ENCODE results near the gene POU2F2.

POU2F2 gene

DNA sequence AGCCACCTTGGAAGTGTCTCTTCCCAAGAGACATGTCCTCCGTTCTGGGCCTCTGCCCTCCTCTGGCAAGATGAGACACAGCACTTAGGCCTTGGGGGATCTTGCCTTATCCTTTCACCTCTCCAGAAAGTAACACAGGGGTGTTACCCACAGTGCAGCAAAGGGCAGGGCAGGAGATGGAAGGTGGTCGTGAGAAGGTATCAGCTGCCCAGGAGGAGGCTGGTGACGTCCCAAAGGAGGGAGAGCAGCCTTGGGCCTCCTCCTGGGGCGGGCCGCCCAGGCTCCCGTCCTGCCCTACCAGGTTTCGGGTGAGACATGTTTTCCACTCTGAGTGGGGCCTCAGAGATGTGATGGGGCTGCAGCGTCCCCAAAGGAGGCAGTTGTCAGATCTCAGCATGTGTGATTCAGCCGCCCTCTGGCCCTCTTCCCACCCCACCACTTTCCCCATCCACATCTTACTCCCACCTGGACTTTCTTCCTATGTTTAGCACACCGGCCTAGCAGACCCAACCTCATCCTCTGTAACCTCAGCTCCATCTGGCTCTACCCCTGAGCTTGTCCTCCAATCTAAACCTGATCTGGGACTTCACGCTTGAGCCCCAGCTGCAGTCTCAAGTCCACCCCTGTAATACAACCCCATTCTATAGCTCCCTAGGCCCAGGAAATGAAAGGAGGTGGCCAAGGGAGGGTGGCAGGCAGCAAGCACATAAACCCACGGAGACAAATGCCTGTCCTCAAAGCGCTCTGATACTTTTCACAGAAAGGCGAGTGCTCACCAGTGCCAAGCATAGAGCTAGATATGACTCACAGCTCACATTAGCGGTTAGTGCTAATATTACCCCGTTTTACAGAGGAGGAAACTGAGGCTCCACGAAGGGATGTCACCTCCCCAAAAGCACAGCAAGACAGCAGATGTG is 9.3 kb downstream of the POU2F2 start:
- no peak overlapping the region for H3K27ac ChIP-seq
- TF ChIP-seq CTCF (conservative IDR thresholded peaks at IDR 0.05) (no peak), ZFX (IDR thresholded peaks at IDR 0.05) (no peak)

- TF ChIP-seq ZFX (IDR thresholded peaks at IDR 0.05) (no peak), CTCF (conservative IDR thresholded peaks at IDR 0.05) (no peak)
- H3K27ac ChIP-seq = no peak overlapping the region
Measured at GRCh38 chr19:42121656-42122069, 10.6 kb downstream of the POU2F2 start.

DNA sequence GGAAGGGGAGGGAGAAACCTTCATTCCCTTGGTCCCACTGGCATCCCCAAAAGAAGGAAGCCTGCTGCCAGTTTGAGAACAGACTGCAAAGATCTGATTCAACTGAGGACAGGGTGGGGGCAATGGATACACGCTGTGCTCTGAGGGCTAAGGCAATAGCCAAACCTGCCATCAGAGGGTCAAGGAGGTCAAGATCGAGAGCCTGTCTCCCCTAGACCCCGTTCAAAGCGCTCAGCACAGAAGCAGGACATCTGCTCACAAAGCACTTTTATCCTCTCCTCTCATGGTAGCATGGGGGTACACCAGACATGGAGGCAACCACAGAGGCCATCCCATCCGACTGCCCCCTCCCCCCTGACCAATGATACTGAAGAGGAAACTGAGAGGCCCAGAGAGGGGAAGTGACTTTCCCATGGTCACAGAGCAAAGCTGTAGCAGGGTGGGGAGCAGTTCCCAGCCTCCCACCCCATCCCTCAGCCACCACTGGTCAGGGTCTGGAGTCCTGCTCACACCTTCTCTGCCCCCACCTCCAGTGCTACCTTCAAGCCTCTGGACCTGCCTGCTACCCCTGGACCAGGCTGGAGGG is 11.1 kb downstream of the POU2F2 start:
- TF ChIP-seq CTCF (conservative IDR thresholded peaks at IDR 0.05) = no peak
- TF ChIP-seq ZFX (IDR thresholded peaks at IDR 0.05) = no peak
- no peak overlapping the region for H3K27ac ChIP-seq

GRCh38 chr19:42120276-42120980 is 11.8 kb downstream of the POU2F2 start:
- no peak overlapping the region for H3K27ac ChIP-seq
- no peak for TF ChIP-seq ZFX (IDR thresholded peaks at IDR 0.05)
- TF ChIP-seq CTCF (conservative IDR thresholded peaks at IDR 0.05) = no peak

DNA sequence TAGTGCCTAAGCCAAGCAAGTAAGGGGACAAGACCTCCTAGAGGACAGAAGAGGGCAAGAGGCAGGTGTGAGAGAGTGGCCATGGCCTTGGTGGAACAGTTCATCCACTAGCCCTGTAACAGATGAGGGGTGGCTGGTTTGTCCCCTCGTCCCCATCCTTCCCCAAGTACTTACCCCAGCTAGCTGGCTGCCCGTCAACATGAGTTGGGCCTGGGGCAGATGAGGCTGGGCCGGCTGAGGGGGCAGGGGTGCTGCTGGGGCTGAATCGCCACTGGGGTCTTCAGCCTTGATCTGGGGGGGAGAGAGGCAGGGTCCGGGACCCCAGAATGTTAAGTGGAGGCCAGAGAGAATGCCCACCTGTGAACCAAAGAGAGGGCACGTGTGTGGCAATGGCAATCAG is 15.2 kb downstream of the POU2F2 start:
- TF ChIP-seq ZFX (IDR thresholded peaks at IDR 0.05) (no peak), CTCF (conservative IDR thresholded peaks at IDR 0.05) (no peak)
- H3K27ac ChIP-seq = no peak overlapping the region

- TF ChIP-seq CTCF (conservative IDR thresholded peaks at IDR 0.05) (no peak; the same call in 1 of the 2 replicates), ZFX (IDR thresholded peaks at IDR 0.05) (no peak)
- H3K27ac ChIP-seq = no peak overlapping the region
Measured at GRCh38 chr19:42116308-42117075, 15.8 kb downstream of the POU2F2 start.

All from C4-2B (cell line).